Measurements from ENCODE around the gene LOC128125822.
"Not testable (repeated sequence)": the region's sequence is repeated elsewhere in the genome, so short reads cannot be mapped to it uniquely, and the experiment has no call there.

Gene LOC128125822

GRCh38 chr6:63572044-63572746, at the start of gene LOC128125822, which contains the start of gene PTP4A1:
TSS of gene LOC128125822 (plus strand) at chr6:63572480.
TSS of gene PTP4A1 (plus strand) at chr6:63572480. CDS start at chr6:63576881, 4,401 bp downstream.
- DNase-seq (peak; percentile 99), ATAC-seq (peak; percentile 97 to 98)
- intact Hi-C loops (cut with DNase I), result loop anchor here in 1 of 2 donors (10.0 kb wide), 2 partner anchors 63 to 217 kb away; partner anchors contain the start of gene PHF3

- ATAC-seq; DNase-seq; intact Hi-C loops (cut with DNase I): not testable (repeated sequence)
These were observed 49.4 kb upstream of the LOC128125822 start for GRCh38 chr6:63522911-63523287.

- DNase-seq, result no peak
- ATAC-seq, result no peak
- intact Hi-C loops (cut with DNase I), result no loop called here
These were observed 48.6 kb upstream of the LOC128125822 start for GRCh38 chr6:63523630-63524029.

GRCh38 chr6:63525186-63525878, 46.9 kb upstream of the LOC128125822 start:
- no peak for DNase-seq
- intact Hi-C loops (cut with DNase I), result no loop called here
- ATAC-seq, result no peak

- DNase-seq, result no peak
- no peak for ATAC-seq
- intact Hi-C loops (cut with DNase I), result no loop called here
These were observed 45.3 kb upstream of the LOC128125822 start for GRCh38 chr6:63526931-63527330.

- peak; percentile 47 to 94 for ATAC-seq
- DNase-seq, result no peak
- intact Hi-C loops (cut with DNase I), result no loop called here
These were observed 44.4 kb upstream of the LOC128125822 start for GRCh38 chr6:63527658-63528514.

- intact Hi-C loops (cut with DNase I), result no loop called here
- ATAC-seq (no peak), DNase-seq (no peak)
These were observed 42.8 kb upstream of the LOC128125822 start for GRCh38 chr6:63529498-63529897.

- intact Hi-C loops (cut with DNase I), result no loop called here
These were observed 42.1 kb upstream of the LOC128125822 start for GRCh38 chr6:63530182-63530581.

GRCh38 chr6:63530991-63531390, 41.3 kb upstream of the LOC128125822 start:
- no peak for DNase-seq
- intact Hi-C loops (cut with DNase I), result no loop called here
- ATAC-seq, result no peak

More at GRCh38 chr6:63530182-63530581, 42.1 kb upstream of the LOC128125822 start:
- no peak for ATAC-seq
- DNase-seq, result no peak

GRCh38 chr6:63533026-63533425, 39.3 kb upstream of the LOC128125822 start:
- no peak for DNase-seq
- ATAC-seq, result no peak
- intact Hi-C loops (cut with DNase I), result no loop called here

- intact Hi-C loops (cut with DNase I), result no loop called here
- DNase-seq, result no peak
- ATAC-seq, result no peak
These were observed 38.3 kb upstream of the LOC128125822 start for GRCh38 chr6:63533952-63534351.

- no peak for ATAC-seq
- no peak for DNase-seq
- intact Hi-C loops (cut with DNase I), result no loop called here
These were observed 34.9 kb upstream of the LOC128125822 start for GRCh38 chr6:63537201-63537958.

- no peak for ATAC-seq
- DNase-seq, result no peak
- intact Hi-C loops (cut with DNase I), result no loop called here
These were observed 34.4 kb upstream of the LOC128125822 start for GRCh38 chr6:63537959-63538300.

GRCh38 chr6:63538550-63538949, 33.7 kb upstream of the LOC128125822 start:
- no peak for DNase-seq
- intact Hi-C loops (cut with DNase I), result no loop called here

GRCh38 chr6:63543001-63543400, 29.3 kb upstream of the LOC128125822 start:
- no peak for ATAC-seq
- no peak for DNase-seq
- intact Hi-C loops (cut with DNase I), result no loop called here

More at GRCh38 chr6:63538550-63538949, 33.7 kb upstream of the LOC128125822 start:
- no peak for ATAC-seq

- ATAC-seq (no peak), DNase-seq (no peak)
- intact Hi-C loops (cut with DNase I), result no loop called here
These were observed 28.3 kb upstream of the LOC128125822 start for GRCh38 chr6:63543982-63544381.

GRCh38 chr6:63546236-63546635, 26.0 kb upstream of the LOC128125822 start:
- intact Hi-C loops (cut with DNase I), result no loop called here
- ATAC-seq, result no peak
- no peak for DNase-seq

GRCh38 chr6:63546697-63547096, 25.6 kb upstream of the LOC128125822 start:
- DNase-seq, result no peak
- intact Hi-C loops (cut with DNase I), result no loop called here

GRCh38 chr6:63549076-63549475, 23.2 kb upstream of the LOC128125822 start:
- intact Hi-C loops (cut with DNase I), result no loop called here
- DNase-seq (no peak), ATAC-seq (no peak)

More at GRCh38 chr6:63546697-63547096, 25.6 kb upstream of the LOC128125822 start:
- ATAC-seq, result no peak
